ENCODE data around the gene TLE1.

Gene TLE1

GRCh38 chr9:81686614-81687520 lies 2.5 kb downstream of the TLE1 start:
- no peak for DNase-seq (ENCODE audit: low read depth in 3 of 3, low spot score in 1 of 3)

GRCh38 chr9:81685763-81686613 lies 3.4 kb downstream of the TLE1 start:
- DNase-seq (ENCODE audit: low read depth in 3 of 3, low spot score in 1 of 3), result no peak

- no peak for DNase-seq (ENCODE audit: low read depth in 3 of 3, low spot score in 1 of 3)
Measured at GRCh38 chr9:81684635-81685034, 4.7 kb downstream of the TLE1 start.

- no peak for DNase-seq (ENCODE audit: low read depth in 3 of 3, low spot score in 1 of 3)
Measured at GRCh38 chr9:81683704-81684103, 5.6 kb downstream of the TLE1 start.

GRCh38 chr9:81683238-81683637 lies 6.1 kb downstream of the TLE1 start:
- DNase-seq (ENCODE audit: low read depth in 3 of 3, low spot score in 1 of 3), result no peak

GRCh38 chr9:81682797-81683196 lies 6.5 kb downstream of the TLE1 start:
- DNase-seq (ENCODE audit: low read depth in 3 of 3, low spot score in 1 of 3), result no peak

- no peak for DNase-seq (ENCODE audit: low read depth in 3 of 3, low spot score in 1 of 3)
Measured at GRCh38 chr9:81682177-81682576, 7.2 kb downstream of the TLE1 start.

- no peak for DNase-seq (ENCODE audit: low read depth in 3 of 3, low spot score in 1 of 3)
Measured at GRCh38 chr9:81680506-81680905, 8.8 kb downstream of the TLE1 start.

- DNase-seq (ENCODE audit: low read depth in 3 of 3, low spot score in 1 of 3), result no peak
Measured at GRCh38 chr9:81680006-81680405, 9.3 kb downstream of the TLE1 start.

- DNase-seq (ENCODE audit: low read depth in 3 of 3, low spot score in 1 of 3), result no peak
Measured at GRCh38 chr9:81678088-81678487, 11.3 kb downstream of the TLE1 start.

- DNase-seq (ENCODE audit: low read depth in 3 of 3, low spot score in 1 of 3), result no peak
Measured at GRCh38 chr9:81676395-81676794, 13.0 kb downstream of the TLE1 start.

GRCh38 chr9:81673310-81673709 lies 16.0 kb downstream of the TLE1 start:
- no peak for DNase-seq (ENCODE audit: low read depth in 3 of 3, low spot score in 1 of 3)

GRCh38 chr9:81671880-81672280 lies 17.5 kb downstream of the TLE1 start:
- DNase-seq (ENCODE audit: low read depth in 3 of 3, low spot score in 1 of 3), result no peak

- no peak for DNase-seq (ENCODE audit: low read depth in 3 of 3, low spot score in 1 of 3)
Measured at GRCh38 chr9:81669866-81670265, 19.5 kb downstream of the TLE1 start.

GRCh38 chr9:81669041-81669651 lies 20.2 kb downstream of the TLE1 start:
- no peak for DNase-seq (ENCODE audit: low read depth in 3 of 3, low spot score in 1 of 3)

GRCh38 chr9:81666123-81666522 lies 23.2 kb downstream of the TLE1 start:
- no peak for DNase-seq (ENCODE audit: low read depth in 3 of 3, low spot score in 1 of 3)

- no peak for DNase-seq (ENCODE audit: low read depth in 3 of 3, low spot score in 1 of 3)
Measured at GRCh38 chr9:81665322-81665871, 23.9 kb downstream of the TLE1 start.

- DNase-seq (ENCODE audit: low read depth in 3 of 3, low spot score in 1 of 3), result no peak
Measured at GRCh38 chr9:81664638-81665222, 24.6 kb downstream of the TLE1 start.

- DNase-seq (ENCODE audit: low read depth in 3 of 3, low spot score in 1 of 3), result no peak
Measured at GRCh38 chr9:81661339-81661738, 28.0 kb downstream of the TLE1 start.

- DNase-seq (ENCODE audit: low read depth in 3 of 3, low spot score in 1 of 3), result no peak
Measured at GRCh38 chr9:81656871-81657337, 32.4 kb downstream of the TLE1 start.

- DNase-seq (ENCODE audit: low read depth in 3 of 3, low spot score in 1 of 3), result no peak
Measured at GRCh38 chr9:81656004-81656403, 33.3 kb downstream of the TLE1 start.

Data from stimulated activated CD4-positive, alpha-beta T cell treated with anti-CD3 and anti-CD28 coated beads, TNF-alpha, amount 100 ng/mL, for 1 hour (primary cell).